HG02943 (cell line): ENCODE data around the gene ADAMTS3.
"Not testable (repeated sequence)": the region's sequence is repeated elsewhere in the genome, so short reads cannot be mapped to it uniquely, and the experiment has no call there.

Source experiments
- ATAC-seq: cut with Tn5 transposase; IDR thresholded peaks from one replicate; pipeline ENCODE4 v1.9.1; 2021; ENCODE audit warnings: mild to moderate bottlenecking, low read depth, moderate library complexity; ENCODE audit not compliant: unreplicated experiment

ADAMTS3 gene

GRCh38 chr4:72553540-72554337 is 15.3 kb downstream of the ADAMTS3 start:
- no peak for ATAC-seq

GRCh38 chr4:72552447-72552846 is 16.6 kb downstream of the ADAMTS3 start:
- no peak for ATAC-seq

- ATAC-seq, result no peak
Measured at GRCh38 chr4:72546456-72546855, 22.6 kb downstream of the ADAMTS3 start.

GRCh38 chr4:72540694-72541093 is 28.3 kb downstream of the ADAMTS3 start:
- ATAC-seq, result not testable (repeated sequence)

- ATAC-seq, result no peak
Measured at GRCh38 chr4:72538006-72538405, 31.0 kb downstream of the ADAMTS3 start.

- ATAC-seq, result no peak
Measured at GRCh38 chr4:72536443-72536842, 32.6 kb downstream of the ADAMTS3 start.

- no peak for ATAC-seq
Measured at GRCh38 chr4:72531768-72532290, 37.2 kb downstream of the ADAMTS3 start.

- ATAC-seq, result no peak
Measured at GRCh38 chr4:72531322-72531721, 37.7 kb downstream of the ADAMTS3 start.

GRCh38 chr4:72529148-72529822 is 39.7 kb downstream of the ADAMTS3 start:
- ATAC-seq, result no peak

GRCh38 chr4:72527038-72527646 is 41.9 kb downstream of the ADAMTS3 start:
- ATAC-seq, result no peak

GRCh38 chr4:72525938-72526337 is 43.1 kb downstream of the ADAMTS3 start:
- ATAC-seq, result no peak

GRCh38 chr4:72522440-72522839 is 46.6 kb downstream of the ADAMTS3 start:
- no peak for ATAC-seq

GRCh38 chr4:72513227-72513626 is 55.8 kb downstream of the ADAMTS3 start:
- no peak for ATAC-seq

- ATAC-seq, result no peak
Measured at GRCh38 chr4:72507860-72508419, 61.1 kb downstream of the ADAMTS3 start.

- ATAC-seq, result no peak
Measured at GRCh38 chr4:72507167-72507566, 61.9 kb downstream of the ADAMTS3 start.

- no peak for ATAC-seq
Measured at GRCh38 chr4:72505314-72505744, 63.7 kb downstream of the ADAMTS3 start.

GRCh38 chr4:72500214-72500613 is 68.8 kb downstream of the ADAMTS3 start:
- no peak for ATAC-seq

GRCh38 chr4:72496119-72496518 is 72.9 kb downstream of the ADAMTS3 start:
- ATAC-seq, result no peak

- no peak for ATAC-seq
Measured at GRCh38 chr4:72494156-72494555, 74.9 kb downstream of the ADAMTS3 start.

GRCh38 chr4:72489267-72489666 is 79.8 kb downstream of the ADAMTS3 start:
- ATAC-seq, result no peak

GRCh38 chr4:72486991-72487390 is 82.0 kb downstream of the ADAMTS3 start:
- no peak for ATAC-seq
